ENCODE measurements around the gene CADM3.

The CADM3 gene

DNA sequence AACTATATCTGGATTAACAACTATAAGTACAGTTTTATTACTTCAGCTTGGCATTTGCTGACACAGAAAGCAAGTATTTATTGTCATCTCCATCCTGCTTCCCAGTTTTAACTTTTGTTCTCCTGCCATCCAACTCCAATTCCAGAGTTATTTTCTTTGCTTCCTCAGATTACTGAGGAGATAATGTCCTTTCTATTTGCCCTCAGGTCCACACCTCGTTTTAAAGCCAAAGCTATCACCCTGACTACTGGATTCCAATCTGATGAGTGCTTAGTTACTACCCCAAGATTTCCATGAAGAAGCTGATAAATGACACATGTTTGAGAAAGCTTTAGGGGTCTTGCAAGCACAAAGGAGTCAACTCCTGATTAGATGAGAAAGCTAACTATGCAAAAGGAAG lies 58.5 kb downstream of the CADM3 start:
- H3K4me3 ChIP-seq, result no peak overlapping the region
- H3K27ac ChIP-seq, result no peak overlapping the region

DNA sequence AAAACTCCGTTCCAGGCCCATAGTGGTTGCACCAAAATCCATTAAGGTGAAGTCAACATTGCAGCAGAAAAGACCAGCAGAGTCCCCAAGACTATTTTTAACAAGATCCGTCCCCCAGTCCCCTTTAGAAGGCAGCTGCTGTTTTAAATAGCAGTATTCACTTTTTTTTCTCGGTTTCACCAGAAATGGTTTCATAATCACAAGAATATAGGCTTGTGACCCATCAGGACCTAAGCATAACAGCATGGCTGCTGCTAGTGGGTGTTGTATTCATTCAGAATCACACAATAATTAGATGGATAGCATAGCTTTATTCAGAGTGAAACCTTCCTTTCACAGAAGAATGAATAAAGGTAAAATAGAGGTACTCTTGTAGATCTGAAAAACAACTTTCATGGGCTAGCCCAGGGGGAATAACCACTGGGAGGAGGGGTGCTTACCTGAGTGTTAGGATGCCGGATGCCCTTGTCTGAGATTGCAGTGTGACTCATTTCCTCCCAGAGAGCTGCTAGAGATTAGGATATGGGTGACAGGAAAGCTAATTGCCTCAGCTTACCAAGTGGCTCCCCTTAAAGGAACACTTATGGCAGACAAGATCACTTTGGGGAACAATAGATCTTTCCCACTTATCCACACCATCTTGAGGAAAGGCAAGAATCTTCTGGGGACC lies 68.3 kb downstream of the CADM3 start:
- no peak overlapping the region for H3K4me3 ChIP-seq

GRCh38 chr1:159247266-159247665 lies 75.9 kb downstream of the CADM3 start:
- Histone ChIP-seq H3K4me3 (no peak overlapping the region), H3K27ac (no peak overlapping the region)

More for the DNA sequence above, 68.3 kb downstream of the CADM3 start:
- H3K27ac ChIP-seq, result no peak overlapping the region

- H3K27ac ChIP-seq, result no peak overlapping the region
- H3K4me3 ChIP-seq, result no peak overlapping the region
Observed at GRCh38 chr1:159248311-159248710, 76.9 kb downstream of the CADM3 start.

GRCh38 chr1:159250638-159251216 lies 79.3 kb downstream of the CADM3 start:
- H3K4me3 ChIP-seq, result no peak overlapping the region
- H3K27ac ChIP-seq, result no peak overlapping the region

Measured in skin epidermis (tissue), 12 donors.